A673 (cell line): ENCODE data around the gene PGP. TPM values are rescaled to one million over a fixed set of nuclear protein-coding genes. Genes with fewer than 3 reads are reported as not detected.

Experiments
- BruUV-seq: library from RNA; stranded (reverse); fragments of 400-500 nt; replicated peaks from 2 replicates; lab custom pipeline; 2021; lab: Mats Ljungman, UMichigan
- CTCF ChIA-PET: fragments of 300-600 bp; sonication (Branson Sonifier 250); formaldehyde crosslinking; loops from one replicate; lab custom pipeline; 2022; ENCODE audit warnings: antibody characterized with exemption; lab: Charles Lee
- POLR2A ChIA-PET: fragments of 300-600 bp; sonication (Branson Sonifier 250); formaldehyde crosslinking; loops from one replicate; lab custom pipeline; 2022; ENCODE audit warnings: antibody characterized with exemption; ENCODE audit not compliant: low non-redundant PET; lab: Charles Lee
- DNase-seq: peaks from one replicate; pipeline ENCODE4 v3.0.0-alpha.2; 2015; ENCODE audit warnings: low spot score
- H3K27ac ChIP-seq: fragments of 200-600 bp; sonication (generic); 2 replicates; pipeline ENCODE4 v1.5.1; 2016; ENCODE audit warnings: mixed run types, low read depth, mild to moderate bottlenecking, mixed read lengths, antibody characterized with exemption, low read length; ENCODE audit not compliant: poor library complexity, severe bottlenecking
- H3K27me3 ChIP-seq: fragments of 200-600 bp; sonication (generic); replicated peaks from 2 replicates; pipeline ENCODE4 v1.6.1; 2017; ENCODE audit warnings: mixed run types, low read depth, mild to moderate bottlenecking, mixed read lengths, antibody characterized with exemption, low read length; ENCODE audit not compliant: insufficient read depth, poor library complexity
- H3K36me3 ChIP-seq: fragments of 200-600 bp; sonication (generic); 2 replicates; pipeline ENCODE4 v1.6.1; 2016; ENCODE audit warnings: mixed run types, mild to moderate bottlenecking, mixed read lengths, antibody characterized with exemption, low read length; ENCODE audit not compliant: insufficient read depth, poor library complexity, severe bottlenecking
- H3K4me1 ChIP-seq: fragments of 200-600 bp; sonication (generic); 2 replicates; pipeline ENCODE4 v1.6.1; 2017; ENCODE audit warnings: mixed run types, mild to moderate bottlenecking, mixed read lengths, antibody characterized with exemption, low read length; ENCODE audit not compliant: insufficient read depth, poor library complexity, severe bottlenecking
- H3K4me3 ChIP-seq: fragments of 200-600 bp; sonication (generic); 2 replicates; pipeline ENCODE4 v1.5.1; 2016; ENCODE audit warnings: low read depth, mixed run types, mild to moderate bottlenecking, mixed read lengths, low read length; ENCODE audit not compliant: poor library complexity, severe bottlenecking
- H3K9me3 ChIP-seq: fragments of 200-600 bp; sonication (generic); 2 replicates; pipeline ENCODE4 v1.6.1; 2016; ENCODE audit warnings: mixed run types, low read depth, mild to moderate bottlenecking, mixed read lengths, antibody characterized with exemption, low read length; ENCODE audit not compliant: poor library complexity, severe bottlenecking
- EZH2 ChIP-seq: fragments of 200-600 bp; sonication (generic); IDR thresholded peaks from 2 replicates; pipeline ENCODE4 v1.6.1; 2017; ENCODE audit warnings: borderline replicate concordance, low read depth, mild to moderate bottlenecking, mixed read lengths, antibody characterized with exemption, low read length; ENCODE audit not compliant: poor library complexity, severe bottlenecking
- intact Hi-C: fragments of 100-400 bp; cut with micrococcal nuclease; formaldehyde crosslinking; loops from one replicate; pipeline ENCODE4 v1.10.0; 2022; ENCODE audit not compliant: unreplicated experiment
- total RNA-seq: library from RNA; stranded (reverse); gene quantifications from 2 replicates; pipeline ENCODE4 v1.2.3, GENCODE V29; 2021
- TF ChIP-seq, protein P1 (sequence below): fragments of 300-800, 200-600 bp; sonication (generic); conservative IDR thresholded peaks from 2 replicates; pipeline ENCODE4 v1.5.1; 2017; ENCODE audit warnings: low read depth, mild to moderate bottlenecking, antibody characterized with exemption, low read length, moderate library complexity, mixed read lengths

PGP gene
- total RNA-seq, 1 experiment from 2014 or later, result 26.5 TPM

GRCh38 chr16:2172688-2173335 lies 41.8 kb downstream of the PGP start:
- H3K4me1 ChIP-seq, result no peaks in the 10 kb centered on the region
- TF ChIP-seq EZH2, result no peak
- TF ChIP-seq, protein P1, sequence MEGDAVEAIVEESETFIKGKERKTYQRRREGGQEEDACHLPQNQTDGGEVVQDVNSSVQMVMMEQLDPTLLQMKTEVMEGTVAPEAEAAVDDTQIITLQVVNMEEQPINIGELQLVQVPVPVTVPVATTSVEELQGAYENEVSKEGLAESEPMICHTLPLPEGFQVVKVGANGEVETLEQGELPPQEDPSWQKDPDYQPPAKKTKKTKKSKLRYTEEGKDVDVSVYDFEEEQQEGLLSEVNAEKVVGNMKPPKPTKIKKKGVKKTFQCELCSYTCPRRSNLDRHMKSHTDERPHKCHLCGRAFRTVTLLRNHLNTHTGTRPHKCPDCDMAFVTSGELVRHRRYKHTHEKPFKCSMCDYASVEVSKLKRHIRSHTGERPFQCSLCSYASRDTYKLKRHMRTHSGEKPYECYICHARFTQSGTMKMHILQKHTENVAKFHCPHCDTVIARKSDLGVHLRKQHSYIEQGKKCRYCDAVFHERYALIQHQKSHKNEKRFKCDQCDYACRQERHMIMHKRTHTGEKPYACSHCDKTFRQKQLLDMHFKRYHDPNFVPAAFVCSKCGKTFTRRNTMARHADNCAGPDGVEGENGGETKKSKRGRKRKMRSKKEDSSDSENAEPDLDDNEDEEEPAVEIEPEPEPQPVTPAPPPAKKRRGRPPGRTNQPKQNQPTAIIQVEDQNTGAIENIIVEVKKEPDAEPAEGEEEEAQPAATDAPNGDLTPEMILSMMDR, result no peak
- H3K4me3 ChIP-seq, result no peak overlapping the region
- ChIA-PET CTCF (no interaction called here), POLR2A (no interaction called here)
- no peaks in the 10 kb centered on the region for H3K9me3 ChIP-seq
- H3K27me3 ChIP-seq, result no peaks in the 10 kb centered on the region
- BruUV-seq, result no TSS peak
- no peak for DNase-seq
- no peak overlapping the region for H3K27ac ChIP-seq
- peaks cover 28% of the 10 kb centered on the region for H3K36me3 ChIP-seq
- intact Hi-C loops, result no loop called here

DNA sequence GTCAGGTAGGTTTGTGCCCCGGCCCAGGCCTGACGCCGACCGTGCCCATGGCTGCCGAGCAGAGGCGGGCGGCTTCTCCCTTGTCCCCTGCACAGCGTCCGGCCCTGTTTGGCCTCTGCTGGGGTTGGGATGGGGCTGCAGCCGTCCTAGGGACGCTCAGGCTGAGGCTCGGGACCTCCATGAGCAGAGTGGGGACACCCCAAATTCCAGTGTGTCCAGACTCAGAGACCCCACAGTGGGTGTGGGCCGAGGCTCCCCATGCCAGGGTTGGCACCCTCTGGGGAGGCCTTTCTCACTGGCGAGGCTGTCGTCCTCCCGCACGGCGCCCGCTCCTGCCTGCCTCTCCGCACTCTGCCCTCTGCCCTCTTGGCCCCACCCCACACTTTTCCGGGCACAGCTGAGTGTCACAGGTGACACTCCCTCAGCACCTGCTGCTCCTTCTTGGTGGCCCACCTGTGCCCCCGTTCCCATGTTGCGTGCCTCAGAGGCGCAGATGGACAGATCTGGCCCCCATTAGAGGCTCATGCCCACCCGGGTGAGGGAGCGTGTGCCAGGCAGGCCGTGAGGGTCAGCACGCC lies 43.0 kb downstream of the PGP start:
- no peak for DNase-seq
- TF ChIP-seq, protein P1, result no peak
- Histone ChIP-seq H3K4me1 (no peaks in the 10 kb centered on the region), H3K36me3 (peaks cover 28% of the 10 kb centered on the region), H3K9me3 (no peaks in the 10 kb centered on the region), H3K4me3 (no peak overlapping the region), H3K27me3 (no peaks in the 10 kb centered on the region), H3K27ac (no peak overlapping the region)
- CTCF ChIA-PET, result no interaction called here
- BruUV-seq, result no TSS peak
- POLR2A ChIA-PET, result no interaction called here
- intact Hi-C loops, result no loop called here

- TF ChIP-seq, protein P1, result no peak
- no peak for TF ChIP-seq EZH2
- Histone ChIP-seq H3K27me3 (no peaks in the 10 kb centered on the region), H3K36me3 (peaks cover 26% of the 10 kb centered on the region), H3K4me3 (no peak overlapping the region), H3K27ac (no peak overlapping the region), H3K9me3 (no peaks in the 10 kb centered on the region), H3K4me1 (no peaks in the 10 kb centered on the region)
- no peak for DNase-seq
- ChIA-PET POLR2A (interaction anchor here (0.6 kb wide), 1 partner anchor 25 kb away, joined by 4 read pairs; no protein-coding TSS in a partner anchor), CTCF (no interaction called here)
- BruUV-seq, result no TSS peak
- intact Hi-C loops, result no loop called here
These were observed 43.8 kb downstream of the PGP start for GRCh38 chr16:2170587-2171435.
